NT2/D1 (cell line): ENCODE data around the gene KANK4.

Experiments
- SUZ12 ChIP-seq: IDR thresholded peaks from 2 replicates; pipeline ENCODE4 v1.6.1; 2011; ENCODE audit not compliant: insufficient read length, insufficient read depth; ENCODE audit errors: extremely low read depth
- YY1 ChIP-seq: IDR thresholded peaks from 2 replicates; pipeline ENCODE4 v1.6.1; 2011; ENCODE audit not compliant: insufficient read length, insufficient read depth
- ZNF274 ChIP-seq: IDR thresholded peaks from 2 replicates; pipeline ENCODE4 v1.6.1; 2011; ENCODE audit warnings: mild to moderate bottlenecking, low read depth, low read length

DNA sequence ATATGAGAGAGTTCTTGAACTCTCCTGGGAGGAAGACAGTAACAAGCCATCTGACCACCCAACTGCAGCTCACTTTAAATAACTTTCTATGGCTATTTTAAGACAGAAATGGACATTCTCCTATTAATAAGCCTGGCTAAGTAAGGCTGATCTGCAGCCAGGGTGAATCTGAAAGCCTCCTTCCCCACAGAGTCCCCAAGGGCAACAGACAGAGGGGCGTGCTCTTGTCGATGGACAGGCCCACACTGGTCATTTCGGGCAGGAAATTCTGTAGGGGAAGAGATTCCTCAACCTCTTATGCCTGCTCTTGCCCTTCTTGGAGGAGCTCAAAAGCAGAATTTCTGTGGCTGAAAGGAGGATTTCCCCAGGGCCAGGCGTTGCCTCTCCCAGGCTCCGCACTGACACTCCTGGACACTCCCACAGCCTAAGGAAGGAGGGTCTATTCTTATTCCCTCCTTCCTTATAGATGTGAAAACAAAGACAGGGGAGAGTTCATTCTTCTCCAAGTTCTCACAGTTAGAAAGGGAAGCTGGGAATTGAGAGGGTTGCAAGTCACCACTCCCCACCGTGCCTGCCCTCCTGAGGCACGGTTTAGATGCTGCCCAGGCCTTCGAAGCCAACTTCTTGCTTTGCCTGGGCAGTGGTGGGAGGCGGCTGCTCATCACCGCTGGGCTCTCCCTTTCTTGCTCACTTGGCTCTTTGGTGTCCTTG is 17.9 kb upstream of the KANK4 start:
- no peak for TF ChIP-seq SUZ12
- TF ChIP-seq ZNF274, result no peak
- no peak for TF ChIP-seq YY1
